ENCODE results near the gene RABGEF1. TPM values are rescaled to one million over a fixed set of nuclear protein-coding genes. Genes with fewer than 3 reads are reported as not detected.

RABGEF1 gene
- total and polyA plus RNA-seq, 2 of the 8 experiments (the other 6 are each of a cell fraction or from before 2014, with no cell fraction given): 10.2 to 18.0 TPM

DNA sequence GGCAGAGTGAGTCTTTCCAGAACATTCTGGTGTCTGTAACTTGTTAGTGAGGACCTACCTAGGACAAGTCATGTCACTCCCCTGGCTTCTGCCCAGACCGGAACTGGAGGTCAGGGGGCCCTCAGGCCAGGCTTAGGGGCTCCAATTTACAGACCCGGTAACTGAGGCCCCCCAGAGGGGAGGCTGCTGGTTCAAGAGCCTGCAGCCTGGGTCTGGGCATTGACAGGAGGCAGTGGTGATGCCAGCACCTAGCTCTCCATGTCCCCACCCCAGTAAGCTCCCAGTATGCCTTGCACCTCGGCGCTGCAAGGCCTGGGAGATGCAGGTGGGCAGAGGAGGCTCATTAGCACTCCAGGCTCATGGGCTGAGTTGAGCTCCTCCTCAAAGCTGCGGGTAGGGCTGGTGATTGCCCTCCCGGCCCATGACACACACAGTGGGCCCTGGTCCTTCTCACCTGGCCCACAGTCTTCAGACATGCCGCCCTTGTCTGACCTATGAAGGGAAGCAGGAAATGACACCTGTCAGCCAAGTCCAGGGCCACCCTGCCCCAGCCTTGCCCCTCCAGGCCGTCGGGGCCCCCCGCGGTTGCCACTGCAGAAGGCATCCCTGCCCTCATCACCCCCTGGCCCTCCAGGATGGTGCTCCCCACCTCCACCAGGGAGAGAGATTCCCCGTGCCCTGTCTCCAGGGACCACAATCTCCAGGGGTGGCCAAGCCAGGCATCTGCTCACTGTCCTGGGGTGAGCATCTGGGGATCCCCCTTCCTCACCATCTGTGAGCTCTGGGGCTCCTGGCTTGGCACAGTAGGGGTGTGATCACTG lies 92.2 kb downstream of the RABGEF1 start (continued):
- TF ChIP-seq, protein P1, sequence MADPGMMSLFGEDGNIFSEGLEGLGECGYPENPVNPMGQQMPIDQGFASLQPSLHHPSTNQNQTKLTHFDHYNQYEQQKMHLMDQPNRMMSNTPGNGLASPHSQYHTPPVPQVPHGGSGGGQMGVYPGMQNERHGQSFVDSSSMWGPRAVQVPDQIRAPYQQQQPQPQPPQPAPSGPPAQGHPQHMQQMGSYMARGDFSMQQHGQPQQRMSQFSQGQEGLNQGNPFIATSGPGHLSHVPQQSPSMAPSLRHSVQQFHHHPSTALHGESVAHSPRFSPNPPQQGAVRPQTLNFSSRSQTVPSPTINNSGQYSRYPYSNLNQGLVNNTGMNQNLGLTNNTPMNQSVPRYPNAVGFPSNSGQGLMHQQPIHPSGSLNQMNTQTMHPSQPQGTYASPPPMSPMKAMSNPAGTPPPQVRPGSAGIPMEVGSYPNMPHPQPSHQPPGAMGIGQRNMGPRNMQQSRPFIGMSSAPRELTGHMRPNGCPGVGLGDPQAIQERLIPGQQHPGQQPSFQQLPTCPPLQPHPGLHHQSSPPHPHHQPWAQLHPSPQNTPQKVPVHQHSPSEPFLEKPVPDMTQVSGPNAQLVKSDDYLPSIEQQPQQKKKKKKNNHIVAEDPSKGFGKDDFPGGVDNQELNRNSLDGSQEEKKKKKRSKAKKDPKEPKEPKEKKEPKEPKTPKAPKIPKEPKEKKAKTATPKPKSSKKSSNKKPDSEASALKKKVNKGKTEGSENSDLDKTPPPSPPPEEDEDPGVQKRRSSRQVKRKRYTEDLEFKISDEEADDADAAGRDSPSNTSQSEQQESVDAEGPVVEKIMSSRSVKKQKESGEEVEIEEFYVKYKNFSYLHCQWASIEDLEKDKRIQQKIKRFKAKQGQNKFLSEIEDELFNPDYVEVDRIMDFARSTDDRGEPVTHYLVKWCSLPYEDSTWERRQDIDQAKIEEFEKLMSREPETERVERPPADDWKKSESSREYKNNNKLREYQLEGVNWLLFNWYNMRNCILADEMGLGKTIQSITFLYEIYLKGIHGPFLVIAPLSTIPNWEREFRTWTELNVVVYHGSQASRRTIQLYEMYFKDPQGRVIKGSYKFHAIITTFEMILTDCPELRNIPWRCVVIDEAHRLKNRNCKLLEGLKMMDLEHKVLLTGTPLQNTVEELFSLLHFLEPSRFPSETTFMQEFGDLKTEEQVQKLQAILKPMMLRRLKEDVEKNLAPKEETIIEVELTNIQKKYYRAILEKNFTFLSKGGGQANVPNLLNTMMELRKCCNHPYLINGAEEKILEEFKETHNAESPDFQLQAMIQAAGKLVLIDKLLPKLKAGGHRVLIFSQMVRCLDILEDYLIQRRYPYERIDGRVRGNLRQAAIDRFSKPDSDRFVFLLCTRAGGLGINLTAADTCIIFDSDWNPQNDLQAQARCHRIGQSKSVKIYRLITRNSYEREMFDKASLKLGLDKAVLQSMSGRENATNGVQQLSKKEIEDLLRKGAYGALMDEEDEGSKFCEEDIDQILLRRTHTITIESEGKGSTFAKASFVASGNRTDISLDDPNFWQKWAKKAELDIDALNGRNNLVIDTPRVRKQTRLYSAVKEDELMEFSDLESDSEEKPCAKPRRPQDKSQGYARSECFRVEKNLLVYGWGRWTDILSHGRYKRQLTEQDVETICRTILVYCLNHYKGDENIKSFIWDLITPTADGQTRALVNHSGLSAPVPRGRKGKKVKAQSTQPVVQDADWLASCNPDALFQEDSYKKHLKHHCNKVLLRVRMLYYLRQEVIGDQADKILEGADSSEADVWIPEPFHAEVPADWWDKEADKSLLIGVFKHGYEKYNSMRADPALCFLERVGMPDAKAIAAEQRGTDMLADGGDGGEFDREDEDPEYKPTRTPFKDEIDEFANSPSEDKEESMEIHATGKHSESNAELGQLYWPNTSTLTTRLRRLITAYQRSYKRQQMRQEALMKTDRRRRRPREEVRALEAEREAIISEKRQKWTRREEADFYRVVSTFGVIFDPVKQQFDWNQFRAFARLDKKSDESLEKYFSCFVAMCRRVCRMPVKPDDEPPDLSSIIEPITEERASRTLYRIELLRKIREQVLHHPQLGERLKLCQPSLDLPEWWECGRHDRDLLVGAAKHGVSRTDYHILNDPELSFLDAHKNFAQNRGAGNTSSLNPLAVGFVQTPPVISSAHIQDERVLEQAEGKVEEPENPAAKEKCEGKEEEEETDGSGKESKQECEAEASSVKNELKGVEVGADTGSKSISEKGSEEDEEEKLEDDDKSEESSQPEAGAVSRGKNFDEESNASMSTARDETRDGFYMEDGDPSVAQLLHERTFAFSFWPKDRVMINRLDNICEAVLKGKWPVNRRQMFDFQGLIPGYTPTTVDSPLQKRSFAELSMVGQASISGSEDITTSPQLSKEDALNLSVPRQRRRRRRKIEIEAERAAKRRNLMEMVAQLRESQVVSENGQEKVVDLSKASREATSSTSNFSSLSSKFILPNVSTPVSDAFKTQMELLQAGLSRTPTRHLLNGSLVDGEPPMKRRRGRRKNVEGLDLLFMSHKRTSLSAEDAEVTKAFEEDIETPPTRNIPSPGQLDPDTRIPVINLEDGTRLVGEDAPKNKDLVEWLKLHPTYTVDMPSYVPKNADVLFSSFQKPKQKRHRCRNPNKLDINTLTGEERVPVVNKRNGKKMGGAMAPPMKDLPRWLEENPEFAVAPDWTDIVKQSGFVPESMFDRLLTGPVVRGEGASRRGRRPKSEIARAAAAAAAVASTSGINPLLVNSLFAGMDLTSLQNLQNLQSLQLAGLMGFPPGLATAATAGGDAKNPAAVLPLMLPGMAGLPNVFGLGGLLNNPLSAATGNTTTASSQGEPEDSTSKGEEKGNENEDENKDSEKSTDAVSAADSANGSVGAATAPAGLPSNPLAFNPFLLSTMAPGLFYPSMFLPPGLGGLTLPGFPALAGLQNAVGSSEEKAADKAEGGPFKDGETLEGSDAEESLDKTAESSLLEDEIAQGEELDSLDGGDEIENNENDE (IDR thresholded peaks at IDR 0.05; ENCODE audit: insufficient replicate concordance, low read length): no peak
